H1 (cell line): ENCODE data around the gene COL6A2. TPM values are rescaled to one million over a fixed set of nuclear protein-coding genes. Genes with fewer than 3 reads are reported as not detected.

Source experiments
- FOSL1 ChIP-seq: IDR thresholded peaks from 2 replicates; pipeline ENCODE4 v1.6.1; 2011; ENCODE audit warnings: mild to moderate bottlenecking, low read depth, low read length, moderate library complexity; ENCODE audit not compliant: insufficient read depth
- RBBP5 ChIP-seq: IDR thresholded peaks from 2 replicates; pipeline ENCODE4 v1.7.1; 2012; ENCODE audit warnings: low read depth, mild to moderate bottlenecking, inconsistent platforms, low read length, moderate library complexity, borderline replicate concordance
- polyA plus RNA-seq, 7 experiments: library from polyadenylated mRNA; depleted of rRNA in 3 of 7; stranded (reverse) in 5 of 7; unstranded in 2 of 7; fragments of >200 nt in 5 of 7; fragments of 200-250 nt in 2 of 7; gene quantifications; 1 replicate in 5 of 7; 2 replicates in 1 of 7; 4 replicates in 1 of 7; pipeline versions ENCODE4 v1.2.1 to v1.2.3, GENCODE V29; 2011 to 2013; ENCODE audit warnings: missing spikeins in 2 of 7, mixed read lengths in 2 of 7
- total RNA-seq: library from RNA; stranded (reverse); fragmentation: NEBNext Ultra II Directional; extraction: Animal tissue kit (Norgen Biotek cat#: 25700); gene quantifications from 2 replicates; pipeline ENCODE4 v1.2.1, GENCODE V29; 2021

Gene COL6A2
- total and polyA plus RNA-seq, 2 of the 8 experiments (the other 6 are each of a cell fraction or from before 2014, with no cell fraction given) = 60.1 to 62.7 TPM

- TF ChIP-seq FOSL1 = no peak
- no peak for TF ChIP-seq RBBP5
Observed at GRCh38 chr21:46096596-46097335, 1.1 kb upstream of the COL6A2 start (continued).
